NOMO-1 treated with DMSO at 0.1 percent for 48 hours (cell line): Measurements from ENCODE around the gene KIF23.
"Not testable (repeated sequence)": the region's sequence is repeated elsewhere in the genome, so short reads cannot be mapped to it uniquely, and the experiment has no call there.

ENCODE experiments used
- DNase-seq: peaks from one replicate; lab custom pipeline; 2025; ENCODE audit not compliant: unreplicated experiment; lab: John Stamatoyannopoulos, UW

The KIF23 gene

GRCh38 chr15:69434679-69435078 is 20.5 kb downstream of the KIF23 start:
- DNase-seq, result no peak

GRCh38 chr15:69435985-69436384 is 21.8 kb downstream of the KIF23 start:
- DNase-seq, result peak; percentile 83

- peak; percentile 60 for DNase-seq
Measured at GRCh38 chr15:69436951-69437350, 22.8 kb downstream of the KIF23 start.

- no peak for DNase-seq
Measured at GRCh38 chr15:69439623-69440022, 25.5 kb downstream of the KIF23 start.

- DNase-seq, result no peak
Measured at GRCh38 chr15:69443032-69443611, 29.0 kb downstream of the KIF23 start.

- no peak for DNase-seq
Measured at GRCh38 chr15:69444686-69445085, 30.5 kb downstream of the KIF23 start.

GRCh38 chr15:69446953-69447352 is 32.8 kb downstream of the KIF23 start:
- no peak for DNase-seq

- DNase-seq, result not testable (repeated sequence)
Measured at GRCh38 chr15:69450221-69450620, 36.1 kb downstream of the KIF23 start.

GRCh38 chr15:69450968-69451695 is 37.0 kb downstream of the KIF23 start:
- DNase-seq, result no peak

- no peak for DNase-seq
Measured at GRCh38 chr15:69451951-69452691, 38.0 kb downstream of the KIF23 start.

GRCh38 chr15:69452692-69453521 is 38.8 kb downstream of the KIF23 start, which contains the start of gene RPLP1:
RPLP1 (plus strand) TSS chr15:69452818; CDS start chr15:69452949, 131 bp downstream.
- peak; percentile 94 for DNase-seq

- no peak for DNase-seq
Measured at GRCh38 chr15:69454953-69455352, 40.8 kb downstream of the KIF23 start.

GRCh38 chr15:69456208-69457166 is 42.3 kb downstream of the KIF23 start:
- no peak for DNase-seq

- DNase-seq, result no peak
Measured at GRCh38 chr15:69457304-69458280, 43.4 kb downstream of the KIF23 start.

GRCh38 chr15:69459066-69459465 is 44.9 kb downstream of the KIF23 start:
- DNase-seq, result no peak

- DNase-seq, result no peak
Measured at GRCh38 chr15:69460481-69460880, 46.3 kb downstream of the KIF23 start.

GRCh38 chr15:69462030-69462492 is 47.9 kb downstream of the KIF23 start:
- no peak for DNase-seq

GRCh38 chr15:69462493-69463181 is 48.5 kb downstream of the KIF23 start:
- DNase-seq, result peak; percentile 94
